GM08714 (cell line): ENCODE results near the gene CHST11.
"Not testable (repeated sequence)": the region's sequence is repeated elsewhere in the genome, so short reads cannot be mapped to it uniquely, and the experiment has no call there.

Source experiments
- H3K4me3 ChIP-seq: fragments of 200-500 bp; sonication (Bioruptor generic); 2 replicates; pipeline ENCODE4 v1.5.1; 2014; ENCODE audit warnings: mild to moderate bottlenecking, low read length, inconsistent platforms
- ZNF274 ChIP-seq: IDR thresholded peaks from 2 replicates; pipeline ENCODE4 v1.6.1; 2012; ENCODE audit warnings: mild to moderate bottlenecking, low read depth, low read length

Gene CHST11

DNA sequence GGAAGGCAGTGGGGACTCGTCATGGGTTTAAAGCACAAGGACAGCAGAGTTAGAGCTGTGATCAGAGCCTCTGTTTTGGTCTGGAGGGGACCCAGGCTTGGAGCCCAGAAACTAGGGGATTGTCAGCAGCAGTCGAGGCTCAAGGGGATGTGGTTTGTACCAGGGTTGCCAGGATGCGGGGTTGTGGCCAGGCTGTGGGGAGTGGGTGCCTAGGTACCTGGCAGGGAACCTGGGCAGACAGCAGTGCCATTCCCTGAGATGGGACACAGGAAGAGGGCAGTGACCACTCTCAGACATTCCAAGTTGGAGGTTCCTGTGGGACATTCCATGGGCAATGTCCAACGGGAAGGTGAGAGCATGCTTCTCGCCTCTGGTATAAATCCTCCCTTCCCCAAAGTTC, 279.1 kb downstream of the CHST11 start:
- no peak for TF ChIP-seq ZNF274

DNA sequence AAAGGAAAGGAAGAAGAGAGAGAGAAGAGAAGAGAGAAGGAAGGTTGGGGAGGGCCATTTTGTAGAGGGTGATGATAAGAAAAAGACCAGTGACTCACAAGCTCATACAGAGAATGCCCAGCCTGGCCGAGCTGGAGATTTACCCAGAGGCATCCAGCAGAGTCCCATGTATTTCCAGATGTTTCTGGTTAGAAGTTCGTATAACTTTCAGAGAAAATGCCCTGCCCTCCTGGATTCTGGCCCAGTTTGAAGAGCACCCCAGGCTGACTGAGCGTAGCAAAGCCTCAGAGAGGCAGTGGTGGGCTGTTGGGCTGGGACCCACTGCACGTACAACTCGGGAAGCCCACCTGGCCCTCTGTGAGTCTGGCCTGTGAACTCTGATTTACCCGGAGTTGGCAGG, 279.6 kb downstream of the CHST11 start:
- TF ChIP-seq ZNF274, result no peak
- H3K4me3 ChIP-seq, result no peak overlapping the region

More for the DNA sequence above, 279.1 kb downstream of the CHST11 start:
- no peak overlapping the region for H3K4me3 ChIP-seq

- no peak overlapping the region for H3K4me3 ChIP-seq
- TF ChIP-seq ZNF274, result no peak
Observed at GRCh38 chr12:104737113-104737512, 280.4 kb downstream of the CHST11 start.

DNA sequence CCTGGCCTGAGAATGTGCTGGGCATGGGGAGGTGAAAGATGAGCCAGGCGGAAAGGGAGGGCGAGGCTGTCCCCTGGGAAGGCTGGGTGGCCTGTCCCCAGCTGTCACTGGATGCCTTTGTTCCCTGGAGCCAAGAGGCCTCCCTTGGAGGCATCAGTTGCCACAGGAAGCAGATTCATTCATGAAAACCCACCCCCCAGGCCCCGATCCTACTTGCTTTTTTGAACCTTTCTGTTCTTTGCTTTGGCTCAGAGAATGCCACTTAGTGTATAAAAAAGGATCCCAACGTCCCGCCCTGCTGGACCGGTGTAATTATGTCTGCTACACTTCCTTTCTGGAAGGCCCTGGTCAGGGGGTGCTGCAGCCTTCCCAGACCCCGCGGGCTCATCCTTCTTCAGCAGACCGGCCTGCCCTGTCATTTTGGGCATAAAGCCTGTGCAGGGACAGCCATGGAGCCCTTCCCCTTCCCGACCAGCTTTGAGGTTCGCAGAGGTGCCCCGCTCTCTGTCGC, 281.1 kb downstream of the CHST11 start:
- no peak for TF ChIP-seq ZNF274
- H3K4me3 ChIP-seq, result no peak overlapping the region

DNA sequence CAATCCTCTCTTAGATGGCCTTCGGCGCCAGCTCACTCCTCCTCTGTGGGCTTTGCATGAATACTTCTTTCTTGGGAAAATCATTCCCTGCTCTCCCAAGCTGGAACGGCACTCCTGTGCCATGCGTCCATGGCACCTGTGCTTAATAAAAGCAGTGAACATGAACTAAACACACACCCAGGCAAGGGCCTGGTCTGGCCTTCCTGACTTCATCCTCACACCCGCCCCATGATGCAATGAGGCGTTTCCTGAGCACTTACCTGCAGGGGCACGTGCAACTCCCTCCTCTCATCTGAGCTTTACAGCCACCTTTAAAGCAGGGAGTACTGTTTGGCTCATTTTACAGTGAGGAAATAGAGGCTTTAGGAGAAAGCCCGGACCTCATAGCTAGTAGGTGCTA, 281.6 kb downstream of the CHST11 start:
- TF ChIP-seq ZNF274, result no peak
- H3K4me3 ChIP-seq, result no peak overlapping the region

- no peak overlapping the region for H3K4me3 ChIP-seq
Observed at GRCh38 chr12:104738776-104739642, 282.3 kb downstream of the CHST11 start.

GRCh38 chr12:104740668-104741067, 283.9 kb downstream of the CHST11 start:
- no peak overlapping the region; the same call in 1 of the 2 replicates for H3K4me3 ChIP-seq
- no peak for TF ChIP-seq ZNF274

More at GRCh38 chr12:104738776-104739642, 282.3 kb downstream of the CHST11 start:
- TF ChIP-seq ZNF274, result no peak

DNA sequence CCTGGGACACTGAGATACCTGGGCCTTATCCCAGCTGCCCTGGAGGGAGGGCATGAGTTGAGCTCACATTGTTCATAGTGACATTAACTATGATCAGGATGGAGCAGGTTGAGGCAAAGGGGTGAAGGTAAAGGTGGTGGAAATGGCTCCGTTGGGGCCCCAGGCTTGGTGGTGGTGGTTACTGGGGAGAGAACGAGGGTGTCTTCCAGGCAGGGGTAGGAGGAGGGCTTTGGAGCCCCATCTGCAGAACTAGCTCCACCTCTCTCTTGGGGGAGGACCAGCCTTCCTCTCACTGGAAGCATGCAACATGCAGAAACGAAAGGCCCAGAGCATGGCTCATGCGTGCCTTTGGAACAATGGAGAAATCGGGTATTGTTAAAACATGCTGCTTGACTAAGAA, 284.3 kb downstream of the CHST11 start:
- TF ChIP-seq ZNF274, result no peak
- no peak overlapping the region; the same call in 1 of the 2 replicates for H3K4me3 ChIP-seq

- TF ChIP-seq ZNF274, result no peak
- no peak overlapping the region for H3K4me3 ChIP-seq
Observed at GRCh38 chr12:104741497-104742367, 285.0 kb downstream of the CHST11 start.

GRCh38 chr12:104742551-104743201, 285.9 kb downstream of the CHST11 start:
- H3K4me3 ChIP-seq, result no peak overlapping the region
- no peak for TF ChIP-seq ZNF274

DNA sequence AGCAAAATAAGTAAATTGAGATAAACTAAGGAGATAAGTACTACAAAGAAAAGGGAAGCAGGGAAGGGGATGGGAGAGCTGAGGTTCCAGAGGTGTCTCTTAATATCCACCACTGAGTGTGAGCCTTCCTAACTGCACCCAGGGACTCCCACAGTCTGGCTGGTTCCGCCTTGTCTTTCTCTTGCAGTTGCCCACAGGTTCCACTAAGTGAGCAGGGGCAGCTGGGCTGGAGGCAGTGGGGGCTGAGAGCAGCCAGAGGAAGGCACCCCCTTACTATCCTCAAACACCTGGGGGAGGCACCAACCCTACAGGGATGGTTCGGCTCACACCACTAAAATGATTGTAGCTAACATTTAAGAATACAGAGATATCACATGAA, 286.4 kb downstream of the CHST11 start:
- H3K4me3 ChIP-seq, result no peak overlapping the region
- TF ChIP-seq ZNF274, result no peak

DNA sequence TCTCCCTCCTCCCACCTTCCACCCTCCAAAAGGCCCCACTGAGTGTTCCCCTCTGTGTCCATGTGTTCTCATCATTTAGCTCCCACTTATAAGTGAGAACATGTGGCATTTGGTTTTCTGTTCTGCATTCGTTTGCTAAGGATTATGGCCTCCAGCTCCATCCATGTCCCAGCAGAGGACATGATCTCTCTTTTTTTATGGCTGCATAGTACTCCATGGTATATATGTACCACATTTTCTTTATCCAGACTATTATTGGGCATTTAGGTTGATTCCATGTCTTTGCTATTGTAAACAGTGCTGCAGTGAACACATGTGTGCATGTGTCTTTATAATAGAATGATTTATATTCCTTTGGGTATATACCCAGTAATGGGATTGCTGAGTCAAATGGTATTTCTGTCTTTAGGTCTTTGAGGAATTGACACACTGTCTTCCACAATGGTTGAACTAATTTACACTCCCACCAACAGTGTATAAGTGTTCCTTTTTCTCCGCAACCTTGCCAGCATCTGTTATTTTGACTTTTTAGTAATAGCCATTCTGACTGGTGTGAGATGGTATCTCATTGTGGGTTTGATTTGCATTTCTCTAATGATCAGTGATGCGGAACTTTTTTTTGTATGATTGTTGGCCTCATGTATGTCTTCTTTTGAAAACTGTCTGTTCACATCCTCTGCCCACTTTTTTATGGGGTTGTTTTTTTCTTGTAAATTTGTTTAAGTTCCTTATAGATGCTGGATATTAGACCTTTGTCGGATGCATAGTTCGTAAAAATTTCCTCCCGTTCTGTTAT, 287.2 kb downstream of the CHST11 start:
- not testable (repeated sequence) for H3K4me3 ChIP-seq

DNA sequence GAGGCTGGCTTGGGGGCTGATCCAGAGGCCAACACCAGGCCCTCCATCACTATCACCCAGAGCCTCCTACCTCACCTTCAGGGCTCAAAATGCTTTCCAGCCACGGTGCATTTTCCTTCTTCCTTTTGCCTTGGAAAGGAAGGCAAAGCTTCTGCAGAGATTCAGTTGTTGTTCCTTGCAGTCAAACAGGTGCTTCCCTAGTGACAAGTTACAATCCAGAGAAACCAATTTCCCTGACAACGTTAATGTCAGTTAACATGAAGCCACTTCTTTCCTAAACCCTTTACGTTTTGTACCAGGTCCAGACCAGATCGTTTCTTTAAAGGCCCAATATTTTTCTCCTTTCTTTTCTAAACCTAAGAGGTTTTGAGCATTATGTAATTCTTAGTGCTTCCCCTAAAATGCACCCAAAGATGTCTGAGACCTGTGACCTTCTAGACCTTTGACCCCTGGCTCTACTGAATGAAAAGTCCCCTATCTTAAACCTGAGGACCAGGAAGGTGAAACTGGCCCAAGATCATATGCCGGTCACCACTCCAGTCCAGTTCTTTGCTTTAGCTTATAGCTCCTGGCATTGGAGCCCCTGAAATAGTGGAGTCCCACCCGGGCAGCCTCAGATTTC, 289.8 kb downstream of the CHST11 start:
- TF ChIP-seq ZNF274, result no peak
- no peak overlapping the region for H3K4me3 ChIP-seq

DNA sequence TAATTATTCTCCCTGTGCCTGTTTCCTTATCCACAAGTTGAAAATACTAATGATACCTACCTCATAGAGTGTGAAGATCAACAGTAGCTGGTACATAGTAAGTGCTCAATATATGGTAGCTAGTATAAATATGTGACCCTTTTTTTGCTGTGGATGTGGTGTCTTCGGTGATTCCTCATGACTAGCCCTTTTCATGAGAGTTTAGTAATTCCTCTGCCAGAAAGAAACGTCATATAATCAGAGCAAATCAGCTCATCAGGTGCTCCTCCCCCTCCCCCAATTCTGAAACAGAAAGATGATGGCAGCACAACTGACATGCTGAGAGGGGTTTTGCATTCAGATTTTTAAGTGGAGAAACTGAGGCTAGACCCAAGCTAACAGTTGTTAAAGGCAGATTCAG, 290.6 kb downstream of the CHST11 start:
- no peak for TF ChIP-seq ZNF274
- H3K4me3 ChIP-seq, result no peak overlapping the region
